ENCODE data around the gene LRRC36. TPM values are rescaled to one million over a fixed set of nuclear protein-coding genes. Genes with fewer than 3 reads are reported as not detected.

LRRC36 gene
- total RNA-seq, 1 experiment from 2014 or later = 0.13 TPM

- no peak overlapping the region for H3K27ac Mint-ChIP-seq
- H3K27me3 Mint-ChIP-seq (ENCODE audit: low read depth) = peaks cover 57% of the 10 kb centered on the region
- H3K4me1 Mint-ChIP-seq = peaks cover 23% of the 10 kb centered on the region
- ATAC-seq (peak; percentile 27), DNase-seq (ENCODE audit: low spot score) (peak; percentile 88)
- POLR2A ChIA-PET = no interaction called here
- H3K9me3 Mint-ChIP-seq = no peaks in the 10 kb centered on the region
- TF ChIP-seq NR2C2 (CRISPR knock-in tag; IDR thresholded peaks at IDR 0.05) (no peak), RELA (CRISPR knock-in tag; IDR thresholded peaks at IDR 0.05; ENCODE audit: borderline replicate concordance) (no peak), FOXK1 (CRISPR knock-in tag; IDR thresholded peaks at IDR 0.05) (no peak)
- TF ChIP-seq, protein P1, sequence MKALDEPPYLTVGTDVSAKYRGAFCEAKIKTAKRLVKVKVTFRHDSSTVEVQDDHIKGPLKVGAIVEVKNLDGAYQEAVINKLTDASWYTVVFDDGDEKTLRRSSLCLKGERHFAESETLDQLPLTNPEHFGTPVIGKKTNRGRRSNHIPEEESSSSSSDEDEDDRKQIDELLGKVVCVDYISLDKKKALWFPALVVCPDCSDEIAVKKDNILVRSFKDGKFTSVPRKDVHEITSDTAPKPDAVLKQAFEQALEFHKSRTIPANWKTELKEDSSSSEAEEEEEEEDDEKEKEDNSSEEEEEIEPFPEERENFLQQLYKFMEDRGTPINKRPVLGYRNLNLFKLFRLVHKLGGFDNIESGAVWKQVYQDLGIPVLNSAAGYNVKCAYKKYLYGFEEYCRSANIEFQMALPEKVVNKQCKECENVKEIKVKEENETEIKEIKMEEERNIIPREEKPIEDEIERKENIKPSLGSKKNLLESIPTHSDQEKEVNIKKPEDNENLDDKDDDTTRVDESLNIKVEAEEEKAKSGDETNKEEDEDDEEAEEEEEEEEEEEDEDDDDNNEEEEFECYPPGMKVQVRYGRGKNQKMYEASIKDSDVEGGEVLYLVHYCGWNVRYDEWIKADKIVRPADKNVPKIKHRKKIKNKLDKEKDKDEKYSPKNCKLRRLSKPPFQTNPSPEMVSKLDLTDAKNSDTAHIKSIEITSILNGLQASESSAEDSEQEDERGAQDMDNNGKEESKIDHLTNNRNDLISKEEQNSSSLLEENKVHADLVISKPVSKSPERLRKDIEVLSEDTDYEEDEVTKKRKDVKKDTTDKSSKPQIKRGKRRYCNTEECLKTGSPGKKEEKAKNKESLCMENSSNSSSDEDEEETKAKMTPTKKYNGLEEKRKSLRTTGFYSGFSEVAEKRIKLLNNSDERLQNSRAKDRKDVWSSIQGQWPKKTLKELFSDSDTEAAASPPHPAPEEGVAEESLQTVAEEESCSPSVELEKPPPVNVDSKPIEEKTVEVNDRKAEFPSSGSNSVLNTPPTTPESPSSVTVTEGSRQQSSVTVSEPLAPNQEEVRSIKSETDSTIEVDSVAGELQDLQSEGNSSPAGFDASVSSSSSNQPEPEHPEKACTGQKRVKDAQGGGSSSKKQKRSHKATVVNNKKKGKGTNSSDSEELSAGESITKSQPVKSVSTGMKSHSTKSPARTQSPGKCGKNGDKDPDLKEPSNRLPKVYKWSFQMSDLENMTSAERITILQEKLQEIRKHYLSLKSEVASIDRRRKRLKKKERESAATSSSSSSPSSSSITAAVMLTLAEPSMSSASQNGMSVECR (CRISPR knock-in tag; IDR thresholded peaks at IDR 0.05; ENCODE audit: borderline replicate concordance) = 0 out of 2 replicates have a peak, but pooled peaks have one; percentile 38
- H3K36me3 Mint-ChIP-seq = no peaks in the 10 kb centered on the region
- H3K4me3 Mint-ChIP-seq = peak overlapping the region; percentile 47; the same call in 1 of the 2 replicates
- CTCF ChIA-PET = interaction anchor here (0.5 to 6.8 kb wide), 18 partner anchors 9 to 433 kb away, joined by 3 to 65 read pairs (median 3); partner anchors contain the start of genes ATP6V0D1, KCTD19, LRRC36 and TMEM208
These were observed 69.8 kb downstream of the LRRC36 start for GRCh38 chr16:67396159-67397035.

DNA sequence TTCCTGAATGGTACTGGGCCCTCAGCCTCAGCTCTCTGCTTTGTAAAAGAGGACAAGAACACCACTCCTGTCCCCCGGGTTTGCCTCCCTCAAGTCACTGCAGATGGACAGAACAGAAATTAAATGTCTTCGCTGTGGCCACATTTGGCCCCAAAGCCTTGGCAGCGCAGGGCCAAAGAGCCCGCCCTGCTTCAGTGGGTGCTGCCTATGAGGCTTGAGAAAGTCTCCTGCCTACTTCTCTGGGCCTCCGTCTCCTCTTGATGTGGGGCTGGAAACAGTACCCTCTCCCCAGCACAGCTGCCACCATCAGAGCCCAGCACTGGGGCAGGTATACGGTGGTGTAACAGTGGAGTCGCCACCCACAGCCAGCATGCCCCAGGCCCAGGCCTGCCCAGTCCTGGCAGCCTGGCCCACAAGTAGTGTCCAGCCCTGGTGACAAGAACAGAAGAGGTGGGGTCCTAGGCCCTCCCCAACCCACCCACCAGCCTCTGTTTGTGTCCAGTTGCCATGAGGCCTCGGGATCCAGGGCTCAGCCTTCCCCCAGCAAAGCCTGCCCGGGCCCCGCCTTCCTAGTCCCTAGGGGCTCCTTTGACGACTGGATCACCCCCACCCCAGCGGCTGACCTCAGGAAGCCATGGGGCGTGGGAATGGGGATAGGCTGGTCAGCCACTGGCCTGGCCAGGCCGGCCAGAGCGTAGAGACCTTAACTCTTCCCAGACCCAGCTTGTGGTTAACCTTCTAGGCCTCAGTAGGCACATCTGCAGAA is 70.6 kb downstream of the LRRC36 start:
- H3K27ac Mint-ChIP-seq = no peak overlapping the region
- H3K4me3 Mint-ChIP-seq = no peak overlapping the region
- no peaks in the 10 kb centered on the region for H3K36me3 Mint-ChIP-seq
- ChIA-PET CTCF (interaction anchor here (0.6 to 6.8 kb wide), 7 partner anchors 8 to 112 kb away, joined by 3 to 74 read pairs (median 12); partner anchors contain the start of genes KCTD19 and LRRC36), POLR2A (no interaction called here)
- ATAC-seq = no peak
- DNase-seq (ENCODE audit: low spot score) = no peak
- peaks cover 58% of the 10 kb centered on the region for H3K27me3 Mint-ChIP-seq (ENCODE audit: low read depth)
- no peaks in the 10 kb centered on the region for H3K9me3 Mint-ChIP-seq
- TF ChIP-seq ZNF232 (CRISPR knock-in tag; IDR thresholded peaks at IDR 0.05) (no peak), SOX15 (CRISPR knock-in tag; IDR thresholded peaks at IDR 0.05) (no peak), ZNF317 (CRISPR knock-in tag; IDR thresholded peaks at IDR 0.05; ENCODE audit: borderline replicate concordance, low read depth) (no peak), ZNF121 (CRISPR knock-in tag; IDR thresholded peaks at IDR 0.05) (no peak), TEAD4 (CRISPR knock-in tag; IDR thresholded peaks at IDR 0.05) (no peak), SMAD4 (CRISPR knock-in tag; IDR thresholded peaks at IDR 0.05) (no peak), GTF2I (CRISPR knock-in tag; conservative IDR thresholded peaks at IDR 0.05) (no peak), NR2C2 (CRISPR knock-in tag; IDR thresholded peaks at IDR 0.05) (no peak)
- peaks cover 23% of the 10 kb centered on the region for H3K4me1 Mint-ChIP-seq

DNA sequence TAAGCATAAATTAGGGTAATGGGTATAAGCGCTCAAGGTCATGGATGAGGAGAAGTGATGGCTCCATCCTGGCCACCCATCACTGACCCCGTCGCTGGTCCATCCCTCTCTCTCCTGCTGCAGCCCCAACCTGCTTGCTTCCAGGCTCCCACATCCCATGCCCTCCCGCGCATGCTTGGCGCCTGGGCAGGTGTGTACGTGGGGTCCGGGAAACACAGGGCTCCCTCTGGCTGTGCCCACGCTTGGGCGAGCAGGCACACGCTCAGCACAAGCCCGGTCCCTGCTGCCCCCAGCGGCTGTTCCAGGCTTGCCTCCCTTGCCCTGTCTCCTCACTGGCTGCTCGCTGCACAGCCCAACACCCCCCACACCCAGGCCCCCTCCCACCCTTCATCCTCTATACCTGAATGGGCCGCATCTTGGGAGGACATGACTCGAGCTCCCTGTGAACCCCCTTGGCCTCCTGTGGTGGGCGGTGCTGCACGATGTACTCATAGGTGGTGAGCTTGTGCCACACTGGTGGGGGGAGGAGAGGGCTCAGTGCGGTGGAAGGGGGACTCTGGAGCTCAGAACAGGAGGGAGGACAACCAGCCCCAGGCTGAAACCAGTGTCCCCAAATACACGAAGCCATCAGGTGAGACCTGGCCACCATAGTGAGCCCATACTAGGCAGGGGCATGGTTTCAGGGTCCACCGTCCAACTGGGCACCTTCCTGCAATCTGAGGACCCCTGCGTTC is 71.4 kb downstream of the LRRC36 start:
- no peak for ATAC-seq
- CTCF ChIA-PET = interaction anchor here (0.6 to 6.8 kb wide), 13 partner anchors 7 to 152 kb away, joined by 3 to 103 read pairs (median 25); partner anchors contain the start of genes KCTD19 and LRRC36
- TF ChIP-seq NFE2L1 (CRISPR knock-in tag; IDR thresholded peaks at IDR 0.05) (no peak), CREB1 (CRISPR knock-in tag; IDR thresholded peaks at IDR 0.05) (no peak), ERG (CRISPR knock-in tag; IDR thresholded peaks at IDR 0.05) (no peak), MXD4 (CRISPR knock-in tag; IDR thresholded peaks at IDR 0.05; ENCODE audit: borderline replicate concordance) (no peak), HMGA2 (CRISPR knock-in tag; IDR thresholded peaks at IDR 0.05) (no peak), GTF2I (CRISPR knock-in tag; conservative IDR thresholded peaks at IDR 0.05) (no peak), JAZF1 (CRISPR knock-in tag; IDR thresholded peaks at IDR 0.05) (no peak), NFATC4 (CRISPR knock-in tag; IDR thresholded peaks at IDR 0.05) (no peak), NR1H2 (CRISPR knock-in tag; IDR thresholded peaks at IDR 0.05) (no peak)
- TF ChIP-seq, protein P2, sequence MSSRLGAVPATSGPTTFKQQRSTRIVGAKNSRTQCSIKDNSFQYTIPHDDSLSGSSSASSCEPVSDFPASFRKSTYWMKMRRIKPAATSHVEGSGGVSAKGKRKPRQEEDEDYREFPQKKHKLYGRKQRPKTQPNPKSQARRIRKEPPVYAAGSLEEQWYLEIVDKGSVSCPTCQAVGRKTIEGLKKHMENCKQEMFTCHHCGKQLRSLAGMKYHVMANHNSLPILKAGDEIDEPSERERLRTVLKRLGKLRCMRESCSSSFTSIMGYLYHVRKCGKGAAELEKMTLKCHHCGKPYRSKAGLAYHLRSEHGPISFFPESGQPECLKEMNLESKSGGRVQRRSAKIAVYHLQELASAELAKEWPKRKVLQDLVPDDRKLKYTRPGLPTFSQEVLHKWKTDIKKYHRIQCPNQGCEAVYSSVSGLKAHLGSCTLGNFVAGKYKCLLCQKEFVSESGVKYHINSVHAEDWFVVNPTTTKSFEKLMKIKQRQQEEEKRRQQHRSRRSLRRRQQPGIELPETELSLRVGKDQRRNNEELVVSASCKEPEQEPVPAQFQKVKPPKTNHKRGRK (CRISPR knock-in tag; IDR thresholded peaks at IDR 0.05; ENCODE audit: borderline replicate concordance) = no peak
- TF ChIP-seq, protein P3, sequence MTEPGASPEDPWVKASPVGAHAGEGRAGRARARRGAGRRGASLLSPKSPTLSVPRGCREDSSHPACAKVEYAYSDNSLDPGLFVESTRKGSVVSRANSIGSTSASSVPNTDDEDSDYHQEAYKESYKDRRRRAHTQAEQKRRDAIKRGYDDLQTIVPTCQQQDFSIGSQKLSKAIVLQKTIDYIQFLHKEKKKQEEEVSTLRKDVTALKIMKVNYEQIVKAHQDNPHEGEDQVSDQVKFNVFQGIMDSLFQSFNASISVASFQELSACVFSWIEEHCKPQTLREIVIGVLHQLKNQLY (CRISPR knock-in tag; IDR thresholded peaks at IDR 0.05) = no peak

More for the DNA sequence above, 71.4 kb downstream of the LRRC36 start:
- no peak overlapping the region for H3K27ac Mint-ChIP-seq
- peaks cover 54% of the 10 kb centered on the region for H3K27me3 Mint-ChIP-seq (ENCODE audit: low read depth)
- no peaks in the 10 kb centered on the region for H3K36me3 Mint-ChIP-seq
- POLR2A ChIA-PET = no interaction called here
- no peaks in the 10 kb centered on the region for H3K9me3 Mint-ChIP-seq
- peaks cover 23% of the 10 kb centered on the region for H3K4me1 Mint-ChIP-seq
- no peak for DNase-seq (ENCODE audit: low spot score)
- H3K4me3 Mint-ChIP-seq = no peak overlapping the region

All from WTC11 (cell line).